ENCODE results near the gene GALNT17.

DNA sequence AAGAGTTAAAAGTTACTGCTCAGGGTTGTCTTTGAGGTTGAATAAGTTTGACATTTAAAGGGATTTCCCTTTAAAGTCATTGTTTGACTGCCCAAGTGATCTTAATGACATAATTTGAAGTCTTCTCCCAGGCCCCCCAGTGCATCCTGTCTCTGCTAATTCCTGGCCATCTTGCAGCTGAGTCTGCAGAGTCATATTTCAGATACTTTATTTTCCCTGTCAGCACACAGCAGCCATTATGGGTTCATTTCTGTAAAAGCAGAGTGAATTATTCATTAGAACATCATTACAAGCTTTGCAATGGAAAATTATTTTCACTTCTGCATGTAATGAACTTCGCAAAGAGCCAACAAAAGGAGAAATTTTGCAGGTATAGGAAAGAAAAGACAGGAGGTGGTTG, 536.6 kb downstream of the GALNT17 start:
- no peak for TF ChIP-seq TCF7L2 (IDR thresholded peaks at IDR 0.05; ENCODE audit: low read depth, low read length)
- TF ChIP-seq, protein P1, sequence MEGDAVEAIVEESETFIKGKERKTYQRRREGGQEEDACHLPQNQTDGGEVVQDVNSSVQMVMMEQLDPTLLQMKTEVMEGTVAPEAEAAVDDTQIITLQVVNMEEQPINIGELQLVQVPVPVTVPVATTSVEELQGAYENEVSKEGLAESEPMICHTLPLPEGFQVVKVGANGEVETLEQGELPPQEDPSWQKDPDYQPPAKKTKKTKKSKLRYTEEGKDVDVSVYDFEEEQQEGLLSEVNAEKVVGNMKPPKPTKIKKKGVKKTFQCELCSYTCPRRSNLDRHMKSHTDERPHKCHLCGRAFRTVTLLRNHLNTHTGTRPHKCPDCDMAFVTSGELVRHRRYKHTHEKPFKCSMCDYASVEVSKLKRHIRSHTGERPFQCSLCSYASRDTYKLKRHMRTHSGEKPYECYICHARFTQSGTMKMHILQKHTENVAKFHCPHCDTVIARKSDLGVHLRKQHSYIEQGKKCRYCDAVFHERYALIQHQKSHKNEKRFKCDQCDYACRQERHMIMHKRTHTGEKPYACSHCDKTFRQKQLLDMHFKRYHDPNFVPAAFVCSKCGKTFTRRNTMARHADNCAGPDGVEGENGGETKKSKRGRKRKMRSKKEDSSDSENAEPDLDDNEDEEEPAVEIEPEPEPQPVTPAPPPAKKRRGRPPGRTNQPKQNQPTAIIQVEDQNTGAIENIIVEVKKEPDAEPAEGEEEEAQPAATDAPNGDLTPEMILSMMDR (IDR thresholded peaks at IDR 0.05) = no peak
